ENCODE data around the gene PROZ.
A peak's percentile ranks its signal among the peaks of the same experiment; 100 is the strongest.

The PROZ gene

GRCh38 chr13:113182046-113182445, 23.6 kb downstream of the PROZ start:
- DNase-seq, result no peak

DNA sequence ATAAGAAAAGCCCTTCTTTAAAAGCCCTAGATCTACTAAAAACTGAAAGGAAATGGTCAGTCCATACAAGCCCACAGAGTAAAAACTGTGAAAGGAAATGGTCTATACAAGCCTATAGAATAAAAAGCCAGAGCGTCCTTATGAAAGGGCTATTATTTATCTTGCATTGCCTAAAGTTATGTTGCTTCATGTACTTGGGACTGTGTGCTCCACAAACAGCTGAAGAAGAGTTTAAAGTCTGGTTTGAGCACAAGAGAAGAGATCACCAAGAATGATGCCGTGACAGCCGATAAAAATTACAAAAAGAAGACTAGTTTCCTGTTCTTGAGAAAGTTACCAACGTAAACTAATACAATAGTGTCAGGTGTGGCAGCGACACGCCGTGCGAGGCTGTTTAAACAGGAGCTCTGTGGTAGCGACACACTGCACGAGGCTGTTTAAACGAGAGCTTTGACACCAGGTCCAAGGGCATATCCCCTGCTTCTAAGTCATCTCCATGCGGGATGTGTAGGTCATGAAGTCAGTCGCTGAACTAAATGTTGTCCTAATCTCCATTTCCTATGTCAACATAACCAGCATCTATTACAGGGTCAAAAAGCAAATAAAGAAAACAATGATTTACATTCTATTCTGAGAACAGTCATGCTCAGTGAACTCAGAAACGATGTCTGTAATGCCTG, 25.1 kb downstream of the PROZ start:
- DNase-seq, result no peak

DNA sequence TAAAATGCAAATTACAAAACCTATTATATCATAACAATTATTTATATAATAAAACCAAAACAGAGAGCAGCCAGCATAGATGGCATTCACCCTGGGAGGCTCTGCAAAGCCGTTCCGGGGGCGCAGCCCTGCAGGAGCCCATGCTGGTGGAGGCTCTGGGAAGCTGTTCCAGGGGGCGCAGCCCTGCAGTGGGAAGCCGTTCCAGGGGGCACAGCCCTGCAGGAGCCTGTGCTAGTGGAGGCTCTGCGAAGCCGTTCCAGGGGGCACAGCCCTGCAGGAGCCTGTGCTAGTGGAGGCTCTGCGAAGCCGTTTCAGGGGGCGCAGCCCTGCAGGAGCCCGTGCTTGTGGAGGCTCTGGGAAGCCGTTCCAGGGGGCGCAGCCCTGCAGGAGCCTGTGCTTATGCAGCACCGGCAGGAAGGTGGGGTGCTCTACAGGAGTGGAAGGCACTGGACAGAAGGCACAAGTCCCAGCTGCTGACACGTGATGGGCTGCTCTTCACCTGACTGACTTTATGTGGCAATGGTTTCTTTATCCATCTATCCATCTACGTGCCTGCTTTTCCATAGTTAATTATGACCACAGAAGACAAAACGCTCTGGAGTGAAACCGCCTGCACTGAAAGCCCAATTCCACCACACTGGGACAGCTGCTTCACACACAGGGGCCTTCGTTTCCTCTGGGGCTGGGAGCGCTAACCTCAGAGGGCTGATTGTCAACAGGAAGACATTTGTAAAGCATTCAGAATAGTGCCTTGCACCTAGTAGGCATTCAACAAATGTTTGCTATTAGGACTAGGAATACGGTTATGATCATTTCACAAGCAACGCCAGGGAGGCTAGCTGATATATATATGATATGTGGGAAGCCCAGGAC, 26.4 kb downstream of the PROZ start:
- no peak for DNase-seq

DNA sequence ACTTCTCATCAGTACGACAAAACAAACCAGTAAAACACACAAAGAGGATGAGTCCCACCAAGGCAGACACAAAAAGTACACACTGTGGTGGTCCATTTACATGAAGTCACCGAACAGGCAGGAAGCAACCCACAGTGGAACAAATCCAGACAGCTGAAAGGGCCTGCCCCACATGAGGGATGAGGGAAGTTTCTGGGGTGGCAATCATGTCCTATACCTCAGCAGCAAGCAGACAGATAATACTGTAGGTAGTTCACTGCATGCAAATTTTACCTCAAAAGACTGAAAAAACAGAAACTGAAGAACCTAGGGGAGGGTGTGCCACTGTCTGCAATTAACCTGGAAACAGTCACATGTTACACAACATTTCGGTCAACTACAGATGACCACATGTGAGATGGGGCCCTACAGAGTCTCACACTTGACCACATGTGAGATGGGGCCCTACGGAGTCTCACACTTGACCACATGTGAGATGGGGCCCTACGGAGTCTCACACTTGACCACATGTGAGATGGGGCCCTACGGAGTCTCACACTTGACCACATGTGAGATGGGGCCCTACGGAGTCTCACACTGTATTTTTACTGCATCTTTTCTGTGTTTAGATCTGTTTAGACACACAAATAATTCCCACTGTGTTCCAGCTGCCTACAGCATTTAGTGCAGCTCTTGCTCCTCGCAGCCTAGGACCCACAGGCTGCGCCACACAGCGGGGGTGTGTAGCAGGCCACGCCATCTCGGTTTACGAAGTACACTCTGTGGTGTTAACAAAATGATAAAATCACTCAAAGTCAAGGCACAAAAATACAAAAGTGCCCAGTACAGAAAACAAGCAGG, 27.8 kb downstream of the PROZ start:
- DNase-seq, result no peak

DNA sequence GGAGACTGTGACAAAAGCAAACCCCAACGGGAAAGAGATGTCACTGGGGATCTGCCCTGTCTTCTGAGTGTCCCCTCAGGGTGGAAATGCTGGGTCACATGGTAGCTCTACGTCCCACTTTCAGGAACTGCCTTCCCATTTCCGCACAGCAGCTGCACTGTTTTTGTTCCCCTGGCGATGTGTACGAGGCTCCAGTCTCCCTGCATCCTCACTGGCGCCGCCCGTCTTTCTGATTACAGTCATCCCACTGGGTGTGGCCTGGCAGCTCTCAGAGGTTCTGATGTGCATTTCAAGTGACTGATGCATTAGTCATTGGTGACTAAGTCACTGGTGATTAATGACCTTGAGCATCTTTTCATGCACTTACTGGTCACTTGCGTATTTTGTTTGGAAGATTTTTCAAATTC, 28.8 kb downstream of the PROZ start:
- peak; percentile 46 for DNase-seq

- DNase-seq, result no peak
Observed at GRCh38 chr13:113187883-113188665, 29.6 kb downstream of the PROZ start.

DNA sequence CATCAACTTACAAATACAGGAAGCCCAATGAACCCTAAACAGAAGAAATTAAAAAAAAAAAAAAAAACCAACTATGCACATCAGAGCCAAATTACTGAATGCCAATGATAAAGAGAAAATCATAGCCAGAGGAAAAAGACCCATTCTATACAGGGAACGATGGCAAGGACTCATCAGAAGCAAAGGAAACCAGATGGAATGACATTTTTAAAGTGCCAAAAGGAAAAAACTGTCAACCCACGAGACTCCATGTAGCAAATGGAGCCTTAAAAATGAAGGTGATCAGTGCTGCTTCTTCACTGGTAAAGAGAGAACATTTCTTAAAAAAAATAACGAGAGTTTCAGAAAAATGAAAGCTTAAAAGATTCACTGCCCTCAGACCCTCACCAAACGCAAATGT, 31.7 kb downstream of the PROZ start:
- DNase-seq, result no peak

- DNase-seq, result no peak
Observed at GRCh38 chr13:113192279-113192678, 33.8 kb downstream of the PROZ start.

DNA sequence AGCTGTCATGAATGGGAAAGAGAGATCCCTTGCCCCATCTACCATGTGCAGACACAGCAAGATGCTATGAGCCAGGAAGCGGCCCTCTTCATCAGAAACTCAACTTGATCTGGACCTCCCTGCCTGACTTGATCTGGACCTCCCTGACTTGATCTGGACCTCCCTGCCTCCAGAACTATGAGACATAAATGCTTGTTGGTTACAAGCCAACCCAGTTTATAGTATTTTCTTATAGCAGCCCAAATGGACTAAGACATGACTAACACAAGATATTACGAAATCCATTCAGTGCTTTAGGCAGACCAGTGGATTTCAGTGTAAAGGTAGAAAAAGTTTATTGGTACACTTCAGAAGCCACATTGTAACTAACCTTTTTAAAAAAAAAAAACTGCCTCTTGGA, 34.5 kb downstream of the PROZ start:
- no peak for DNase-seq

DNA sequence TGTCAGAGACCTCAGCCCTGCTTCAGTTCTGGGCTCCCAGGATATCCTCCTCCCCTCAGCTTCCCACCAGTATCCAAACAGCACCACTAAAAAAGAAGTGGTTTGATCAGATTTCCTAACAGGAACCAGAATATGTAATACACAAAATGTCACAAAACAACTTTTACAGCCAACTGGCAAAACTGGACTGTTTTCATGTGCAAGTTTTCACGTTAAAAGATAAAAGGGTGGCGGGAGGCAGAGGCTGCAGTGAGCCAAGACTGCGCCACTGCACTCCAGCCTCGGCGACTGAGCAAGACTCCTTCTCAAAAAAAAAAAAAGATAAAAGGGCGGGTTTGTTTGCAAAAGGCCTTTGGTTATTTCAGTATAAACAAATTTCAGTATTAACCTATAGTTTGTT, 36.9 kb downstream of the PROZ start:
- no peak for DNase-seq

GRCh38 chr13:113196970-113197737, 38.7 kb downstream of the PROZ start:
- DNase-seq, result no peak

DNA sequence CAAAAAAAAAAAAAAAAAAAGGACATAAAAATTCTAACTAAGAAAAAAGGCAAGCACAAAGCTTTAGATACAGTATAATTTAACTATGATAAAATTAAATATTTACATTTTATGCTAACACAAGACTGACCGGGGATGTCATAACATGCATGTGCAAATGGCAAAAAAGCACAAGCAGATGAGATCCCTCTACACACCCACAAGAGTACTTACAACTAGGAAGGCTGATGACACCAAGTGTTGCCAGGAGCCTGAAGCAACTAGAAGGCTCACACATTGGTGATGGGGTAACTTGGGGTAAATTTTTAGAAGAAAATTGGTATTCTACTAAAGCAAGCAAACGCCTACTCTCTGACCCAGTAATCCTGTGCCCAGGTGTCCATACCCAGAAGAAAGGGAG, 43.4 kb downstream of the PROZ start:
- DNase-seq, result no peak

- DNase-seq, result no peak
Observed at GRCh38 chr13:113202912-113203311, 44.5 kb downstream of the PROZ start.

- no peak for DNase-seq
Observed at GRCh38 chr13:113203507-113204377, 45.3 kb downstream of the PROZ start.

DNA sequence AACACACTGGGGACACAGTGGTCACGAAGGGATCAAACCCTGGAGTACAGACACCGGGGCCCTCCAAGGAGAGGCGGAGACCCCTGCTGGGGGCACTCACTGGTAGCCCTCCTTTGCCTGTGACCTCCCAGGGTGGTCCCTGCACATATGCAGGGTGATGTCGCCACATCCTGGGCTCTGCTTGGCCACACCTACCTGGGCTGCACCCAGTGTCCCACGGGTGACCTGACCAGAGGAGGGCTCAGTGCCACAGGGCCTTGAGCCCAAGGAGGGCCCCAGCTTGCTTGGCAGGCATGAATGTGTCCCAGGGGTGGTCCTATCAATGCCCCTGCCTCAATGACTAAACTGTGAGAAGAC, 45.9 kb downstream of the PROZ start:
- DNase-seq, result no peak

DNA sequence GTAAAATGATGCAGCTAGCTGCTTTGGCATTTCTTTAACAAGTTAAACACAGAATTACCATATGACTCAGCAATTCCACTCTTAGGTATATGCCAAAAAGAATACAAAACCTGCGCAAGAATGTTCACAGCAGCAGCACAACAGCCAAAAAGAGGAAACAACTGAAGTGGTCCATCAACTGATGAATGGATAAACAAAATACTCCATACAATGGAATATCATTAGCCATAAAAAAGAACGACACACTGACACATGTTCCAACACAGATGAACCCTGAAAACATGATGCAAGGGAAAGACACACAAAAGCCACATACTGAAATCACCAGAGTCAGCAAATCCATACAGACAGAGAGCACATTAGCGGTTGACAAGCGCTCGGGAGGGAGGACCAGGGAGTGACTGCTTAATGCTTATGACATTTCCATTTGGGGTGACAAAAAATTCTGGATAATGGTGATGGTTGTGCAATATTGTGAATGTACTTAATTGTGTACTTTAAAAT, 47.0 kb downstream of the PROZ start:
- no peak for DNase-seq

GRCh38 chr13:113207460-113207859, 49.0 kb downstream of the PROZ start:
- no peak for DNase-seq

DNA sequence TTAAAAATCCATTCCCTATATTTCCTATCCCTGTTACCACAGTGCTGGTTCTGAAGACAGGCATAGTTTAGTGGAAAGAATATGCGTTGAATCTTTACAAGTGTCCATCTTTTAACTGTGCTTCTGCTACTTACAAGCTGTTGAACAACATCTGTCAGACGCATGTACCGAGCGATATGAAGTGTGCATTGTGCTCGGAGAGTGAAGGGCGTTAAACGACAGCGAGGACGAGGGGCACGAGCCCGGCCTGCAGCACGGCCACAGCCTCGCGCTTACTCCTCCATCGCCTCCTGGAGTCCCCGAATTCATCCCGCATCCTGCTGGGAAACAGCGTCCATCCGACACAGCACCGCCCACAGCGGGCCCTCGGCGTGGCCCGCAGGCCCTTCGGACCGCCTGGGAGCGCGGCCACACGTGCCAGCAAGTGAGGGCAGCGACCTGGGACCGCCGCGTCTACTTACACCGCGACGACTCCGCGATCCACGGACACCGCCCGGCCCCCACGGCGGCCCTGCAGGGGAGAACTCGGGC, 49.5 kb downstream of the PROZ start:
- no peak for DNase-seq

DNA sequence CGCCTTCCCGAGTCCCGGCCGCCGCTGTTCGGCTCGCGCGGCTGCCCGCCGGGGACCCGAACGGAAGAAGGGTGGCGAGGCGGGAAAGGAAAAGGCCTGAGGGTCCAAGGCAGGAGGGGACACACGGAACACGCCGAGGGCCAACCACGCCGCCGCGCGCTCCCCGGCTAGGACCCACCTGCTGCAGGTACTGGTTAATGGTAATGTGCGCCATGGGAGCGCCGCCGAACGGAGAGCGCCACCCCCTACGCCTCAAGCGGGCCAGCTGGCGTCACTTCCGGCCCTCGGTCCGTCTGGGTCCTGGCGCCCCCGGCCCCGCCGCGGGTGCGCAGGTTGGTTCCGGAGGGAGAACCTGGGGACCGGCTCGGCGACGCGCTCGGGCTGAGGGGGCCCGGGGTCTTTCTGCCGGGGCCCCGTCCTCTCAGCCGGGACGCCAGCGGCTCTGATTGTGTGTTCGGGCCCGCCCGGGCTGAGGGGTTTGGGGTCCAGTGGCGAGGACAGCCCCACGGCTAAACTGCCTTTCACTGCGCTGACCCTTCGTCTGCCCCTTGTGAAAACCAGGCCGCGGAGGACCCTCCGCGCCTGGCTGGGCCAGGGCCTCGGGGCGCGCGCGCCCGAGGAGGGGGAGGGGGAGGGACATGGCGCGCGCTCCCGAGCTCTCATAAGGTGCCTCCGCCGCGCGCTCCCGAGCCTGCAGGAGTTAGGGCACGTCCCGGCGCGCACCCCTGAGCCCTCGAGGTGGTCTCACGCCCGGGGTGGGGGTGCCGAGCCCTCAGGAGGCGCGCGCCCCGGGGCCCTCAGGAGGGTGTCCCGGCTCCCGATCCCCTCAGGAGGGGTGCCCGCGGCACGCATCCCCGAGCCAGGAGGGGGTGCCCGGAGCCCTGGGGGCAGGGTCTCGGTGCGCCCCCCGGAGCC, 50.2 kb downstream of the PROZ start, which contains the start of gene PCID2:
TSS of gene PCID2 (minus strand) at position 249 of the 915 bp plus-strand sequence. CDS start at position 214, 35 bp downstream.
- peak; percentile 99 for DNase-seq

Data from retina (tissue), 1 donor.